OCI-LY1 (cell line): Measurements from ENCODE around the gene COL26A1.

Experiments used
- H2AFZ ChIP-seq: fragments of 200-600 bp; sonication (generic), shearing (Covaris generic); 2 replicates; pipeline ENCODE4 v1.6.0; 2014; ENCODE audit warnings: antibody characterized with exemption, mild to moderate bottlenecking, low read length
- H3F3A ChIP-seq: fragments of 200-600 bp; sonication (generic), shearing (Covaris generic); 2 replicates; pipeline ENCODE4 v1.6.0; 2014; ENCODE audit warnings: mild to moderate bottlenecking, antibody characterized with exemption, low read length, moderate library complexity; ENCODE audit not compliant: insufficient read depth
- H3K27ac ChIP-seq: fragments of 200-600 bp; sonication (generic); 2 replicates; pipeline ENCODE4 v1.5.1; 2014; ENCODE audit warnings: low read length, mixed run types, mild to moderate bottlenecking, low read depth; ENCODE audit not compliant: poor library complexity, severe bottlenecking
- H3K27me3 ChIP-seq: fragments of 200-600 bp; sonication (generic); 2 replicates; pipeline ENCODE4 v1.6.0; 2014; ENCODE audit warnings: antibody characterized with exemption, mild to moderate bottlenecking, low read length, moderate library complexity; ENCODE audit not compliant: insufficient read depth
- H3K36me3 ChIP-seq: fragments of 200-600 bp; sonication (generic); 2 replicates; pipeline ENCODE4 v1.6.1; 2014; ENCODE audit warnings: mild to moderate bottlenecking, antibody characterized with exemption, low read length, moderate library complexity, mixed read lengths; ENCODE audit not compliant: insufficient read depth
- H3K4me1 ChIP-seq: fragments of 200-600 bp; sonication (generic); 2 replicates; pipeline ENCODE4 v1.5.1; 2014; ENCODE audit warnings: mild to moderate bottlenecking, low read length, moderate library complexity; ENCODE audit not compliant: insufficient read depth, severe bottlenecking
- H3K4me2 ChIP-seq: fragments of 200-600 bp; sonication (generic), shearing (Covaris generic); 2 replicates; pipeline ENCODE4 v1.6.1; 2014; ENCODE audit warnings: low read length
- H3K4me3 ChIP-seq: fragments of 200-600 bp; sonication (generic); 2 replicates; pipeline ENCODE4 v1.5.1; 2014; ENCODE audit warnings: low read length, low read depth, mild to moderate bottlenecking, mixed read lengths; ENCODE audit not compliant: poor library complexity, severe bottlenecking
- H3K79me2 ChIP-seq: fragments of 200-600 bp; shearing (Covaris generic); 2 replicates; pipeline ENCODE4 v1.6.1; 2016; ENCODE audit warnings: mixed run types, low read length, mixed read lengths; ENCODE audit not compliant: insufficient read depth
- H3K9ac ChIP-seq: fragments of 200-600 bp; sonication (generic), shearing (Covaris generic); 2 replicates; pipeline ENCODE4 v1.6.1; 2014; ENCODE audit warnings: mild to moderate bottlenecking, low read length, mixed read lengths
- H3K9me2 ChIP-seq: fragments of 200-600 bp; sonication (generic), shearing (Covaris generic); 2 replicates; pipeline ENCODE4 v1.6.1; 2014; ENCODE audit warnings: low read depth, mild to moderate bottlenecking, low read length, mixed read lengths
- H3K9me3 ChIP-seq: fragments of 200-600 bp; shearing (Covaris generic); 2 replicates; pipeline ENCODE4 v1.6.1; 2014; ENCODE audit warnings: low read length, mixed read lengths
- H4K20me1 ChIP-seq: fragments of 200-600 bp; sonication (generic), shearing (Covaris generic); 2 replicates; pipeline ENCODE4 v1.6.0; 2016; ENCODE audit warnings: mild to moderate bottlenecking, low read length; ENCODE audit not compliant: insufficient read depth
- EZH2 ChIP-seq: fragments of 200-600 bp; sonication (generic), shearing (Covaris generic); IDR thresholded peaks from 2 replicates; pipeline ENCODE4 v1.8.0; 2017; ENCODE audit warnings: borderline replicate concordance, mixed run types, mild to moderate bottlenecking, antibody characterized with exemption, low read length, moderate library complexity, mixed read lengths
- TF ChIP-seq, protein P1 (sequence below): fragments of 200-600 bp; sonication (generic), shearing (Covaris generic); IDR thresholded peaks from 2 replicates; pipeline ENCODE4 v1.5.1; 2017; ENCODE audit warnings: mild to moderate bottlenecking, antibody characterized with exemption, low read length, moderate library complexity, mixed read lengths

Gene COL26A1

DNA sequence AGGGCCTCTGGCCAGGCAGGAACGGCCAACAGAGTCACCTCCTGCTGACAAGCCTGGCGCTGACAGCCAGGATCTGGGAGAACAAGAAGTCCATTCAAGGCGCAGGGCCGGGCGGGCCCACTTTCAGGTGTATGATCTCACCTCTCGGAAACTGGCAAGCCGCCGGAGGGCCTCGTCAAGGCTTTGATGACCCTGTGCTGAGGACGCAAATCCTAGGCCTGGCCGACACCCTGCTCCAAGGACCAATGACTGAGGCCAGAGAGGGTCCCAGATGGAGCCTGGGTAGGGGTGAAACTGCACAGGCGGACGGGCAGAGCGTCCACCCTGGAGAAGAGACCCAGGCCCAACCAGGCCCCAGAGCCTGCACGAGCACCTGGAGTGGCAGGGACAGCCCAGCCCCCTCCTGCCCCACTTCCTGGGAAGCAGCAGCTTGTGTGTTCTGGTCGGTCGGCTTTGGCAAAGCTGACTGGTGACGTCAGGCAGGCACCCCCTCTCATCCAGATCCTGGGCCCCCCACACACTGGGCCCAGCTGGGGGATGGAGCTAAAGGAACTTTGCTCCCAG lies 235.8 kb downstream of the COL26A1 start:
- TF ChIP-seq, protein P1, sequence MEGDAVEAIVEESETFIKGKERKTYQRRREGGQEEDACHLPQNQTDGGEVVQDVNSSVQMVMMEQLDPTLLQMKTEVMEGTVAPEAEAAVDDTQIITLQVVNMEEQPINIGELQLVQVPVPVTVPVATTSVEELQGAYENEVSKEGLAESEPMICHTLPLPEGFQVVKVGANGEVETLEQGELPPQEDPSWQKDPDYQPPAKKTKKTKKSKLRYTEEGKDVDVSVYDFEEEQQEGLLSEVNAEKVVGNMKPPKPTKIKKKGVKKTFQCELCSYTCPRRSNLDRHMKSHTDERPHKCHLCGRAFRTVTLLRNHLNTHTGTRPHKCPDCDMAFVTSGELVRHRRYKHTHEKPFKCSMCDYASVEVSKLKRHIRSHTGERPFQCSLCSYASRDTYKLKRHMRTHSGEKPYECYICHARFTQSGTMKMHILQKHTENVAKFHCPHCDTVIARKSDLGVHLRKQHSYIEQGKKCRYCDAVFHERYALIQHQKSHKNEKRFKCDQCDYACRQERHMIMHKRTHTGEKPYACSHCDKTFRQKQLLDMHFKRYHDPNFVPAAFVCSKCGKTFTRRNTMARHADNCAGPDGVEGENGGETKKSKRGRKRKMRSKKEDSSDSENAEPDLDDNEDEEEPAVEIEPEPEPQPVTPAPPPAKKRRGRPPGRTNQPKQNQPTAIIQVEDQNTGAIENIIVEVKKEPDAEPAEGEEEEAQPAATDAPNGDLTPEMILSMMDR, result no peak
- TF ChIP-seq EZH2, result no peak

GRCh38 chr7:101598986-101599771 lies 236.5 kb downstream of the COL26A1 start:
- H3K36me3 ChIP-seq, result no peaks in the 10 kb centered on the region
- peaks cover 8% of the 10 kb centered on the region for H3K27me3 ChIP-seq
- H3K9ac ChIP-seq, result no peak overlapping the region
- no peak overlapping the region for H2AFZ ChIP-seq
- TF ChIP-seq EZH2, result no peak
- TF ChIP-seq, protein P1, result no peak
- no peaks in the 10 kb centered on the region for H4K20me1 ChIP-seq
- H3K9me3 ChIP-seq, result 0 out of 2 replicates have a peak, but pooled peaks cover 5% of the 10 kb centered on the region
- H3K4me1 ChIP-seq, result no peaks in the 10 kb centered on the region
- H3K4me3 ChIP-seq, result no peak overlapping the region
- H3K27ac ChIP-seq, result no peak overlapping the region
- H3K79me2 ChIP-seq, result no peaks in the 10 kb centered on the region
- H3K9me2 ChIP-seq, result no peaks in the 10 kb centered on the region
- H3K4me2 ChIP-seq, result no peak overlapping the region
- H3F3A ChIP-seq, result no peaks in the 10 kb centered on the region

More for the DNA sequence above, 235.8 kb downstream of the COL26A1 start:
- H3K9me2 ChIP-seq, result no peaks in the 10 kb centered on the region
- no peaks in the 10 kb centered on the region for H3K4me1 ChIP-seq
- no peaks in the 10 kb centered on the region for H4K20me1 ChIP-seq
- no peak overlapping the region for H3K4me3 ChIP-seq
- no peak overlapping the region for H2AFZ ChIP-seq
- no peaks in the 10 kb centered on the region for H3F3A ChIP-seq
- no peak overlapping the region for H3K4me2 ChIP-seq
- no peak overlapping the region for H3K9ac ChIP-seq
- 0 out of 2 replicates have a peak, but pooled peaks cover 5% of the 10 kb centered on the region for H3K9me3 ChIP-seq
- no peaks in the 10 kb centered on the region for H3K79me2 ChIP-seq
- no peak overlapping the region for H3K27ac ChIP-seq
- no peaks in the 10 kb centered on the region for H3K36me3 ChIP-seq
- peaks cover 8% of the 10 kb centered on the region for H3K27me3 ChIP-seq

DNA sequence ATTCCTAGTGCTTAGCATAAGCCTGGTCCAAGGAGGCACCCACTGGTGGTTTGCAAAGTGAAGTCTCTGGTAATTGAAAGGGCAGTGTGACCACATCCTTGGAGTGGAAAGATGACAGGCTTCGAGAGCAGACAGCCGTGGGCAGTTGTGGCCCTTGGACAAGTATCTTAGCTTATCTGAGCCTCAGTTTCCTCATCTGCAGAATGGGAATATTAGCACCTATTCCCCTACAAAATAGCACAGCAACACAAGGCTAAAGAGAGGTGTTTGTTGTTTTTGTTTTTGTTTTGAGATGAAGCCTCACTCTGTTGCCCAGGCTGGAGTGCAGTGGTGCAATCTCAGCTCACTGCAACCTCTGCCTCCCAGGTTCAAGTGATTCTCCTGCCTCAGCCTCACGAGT lies 237.1 kb downstream of the COL26A1 start:
- 0 out of 2 replicates have a peak, but pooled peaks cover 5% of the 10 kb centered on the region for H3K9me3 ChIP-seq
- no peaks in the 10 kb centered on the region for H3F3A ChIP-seq
- H3K4me2 ChIP-seq, result no peak overlapping the region
- H3K27me3 ChIP-seq, result peaks cover 8% of the 10 kb centered on the region
- H3K27ac ChIP-seq, result no peak overlapping the region
- no peak overlapping the region for H3K9ac ChIP-seq
- no peaks in the 10 kb centered on the region for H3K36me3 ChIP-seq
- TF ChIP-seq, protein P1, result no peak
- no peak for TF ChIP-seq EZH2
- H3K79me2 ChIP-seq, result no peaks in the 10 kb centered on the region
- no peaks in the 10 kb centered on the region for H3K9me2 ChIP-seq
- H2AFZ ChIP-seq, result no peak overlapping the region
- no peaks in the 10 kb centered on the region for H4K20me1 ChIP-seq
- H3K4me1 ChIP-seq, result no peaks in the 10 kb centered on the region
- no peak overlapping the region for H3K4me3 ChIP-seq
